HG03558 (cell line): ENCODE data around the gene HYDIN.
"Not testable (repeated sequence)": the region's sequence is repeated elsewhere in the genome, so short reads cannot be mapped to it uniquely, and the experiment has no call there.

ENCODE experiments used
- ATAC-seq: cut with Tn5 transposase; IDR thresholded peaks from one replicate; pipeline ENCODE4 v1.9.1; 2021; ENCODE audit warnings: moderate number of reproducible peaks; ENCODE audit not compliant: unreplicated experiment; ENCODE audit errors: extremely low read depth

Gene HYDIN

GRCh38 chr16:71226229-71227141 is 4.0 kb downstream of the HYDIN start:
- ATAC-seq: no peak

DNA sequence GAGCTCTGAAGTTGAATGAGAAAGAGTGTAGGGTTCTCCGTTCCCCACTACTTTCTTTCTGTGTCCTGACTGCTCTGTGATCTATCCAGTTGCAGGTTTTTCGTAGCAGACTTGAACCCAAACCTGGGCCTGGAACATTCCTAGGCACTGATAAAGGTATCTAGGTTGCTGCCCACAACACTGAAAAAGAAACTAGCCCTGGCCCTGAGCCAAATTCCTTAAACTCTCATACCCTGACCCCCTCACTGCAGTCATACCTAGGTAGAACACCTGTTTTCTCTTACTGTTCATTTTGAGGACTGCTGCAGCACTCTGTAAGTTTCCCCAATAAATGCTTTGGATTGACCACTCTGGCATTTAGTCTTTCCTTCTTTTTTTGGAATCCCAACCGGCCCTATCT is 5.4 kb downstream of the HYDIN start:
- no peak for ATAC-seq

- no peak for ATAC-seq
These were observed 12.1 kb downstream of the HYDIN start for GRCh38 chr16:71218306-71218963.

- no peak for ATAC-seq
These were observed 13.0 kb downstream of the HYDIN start for GRCh38 chr16:71217506-71217905.

DNA sequence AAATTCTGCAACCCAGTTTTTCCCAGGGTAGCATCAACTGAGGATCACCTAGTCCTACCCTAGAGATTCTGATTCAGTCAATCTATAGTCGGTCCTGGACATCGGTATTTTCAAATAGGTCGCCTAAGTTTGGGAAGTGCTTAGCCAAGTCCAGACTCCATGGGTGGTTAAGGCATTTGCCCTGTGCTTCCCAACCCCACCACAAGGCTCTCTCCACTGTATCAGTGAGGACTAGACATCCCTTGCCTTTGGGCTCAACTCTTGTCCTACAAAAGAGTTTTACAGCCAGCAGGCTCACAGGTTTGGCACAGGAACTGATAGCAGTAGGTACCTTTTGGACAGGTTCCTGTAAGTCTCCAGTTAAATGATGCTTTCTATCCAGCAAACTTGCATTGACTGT is 13.8 kb downstream of the HYDIN start:
- ATAC-seq: no peak

DNA sequence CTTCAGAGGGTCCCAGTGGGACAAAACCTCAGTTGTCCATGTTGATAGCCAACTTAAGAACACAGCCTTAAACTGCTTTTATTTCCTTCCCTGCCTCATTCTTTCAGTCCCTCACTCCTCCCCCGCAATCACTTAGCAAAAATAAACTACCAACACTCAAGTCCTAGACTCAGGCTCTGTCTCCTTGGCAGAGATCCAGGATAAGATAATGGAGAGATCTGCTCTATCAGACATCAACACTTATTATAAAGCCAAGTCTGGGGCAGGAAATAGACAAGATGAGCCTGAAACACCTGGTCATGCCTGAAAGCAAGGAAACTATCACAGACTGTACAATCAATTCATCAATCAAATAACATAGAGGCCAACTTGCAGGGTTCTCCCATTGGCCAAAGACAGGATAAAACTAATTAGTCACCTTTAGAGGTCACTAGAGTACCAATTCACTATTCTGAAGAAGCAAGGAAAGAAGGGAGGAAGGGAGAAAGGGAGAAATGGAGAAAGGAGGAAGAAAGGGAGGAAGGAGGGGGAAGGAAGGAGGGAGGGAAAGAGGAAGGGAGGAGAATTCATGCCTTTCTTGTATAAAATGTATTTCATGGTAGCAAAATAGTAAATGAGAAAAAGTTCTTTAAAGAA is 15.7 kb downstream of the HYDIN start:
- ATAC-seq: no peak

DNA sequence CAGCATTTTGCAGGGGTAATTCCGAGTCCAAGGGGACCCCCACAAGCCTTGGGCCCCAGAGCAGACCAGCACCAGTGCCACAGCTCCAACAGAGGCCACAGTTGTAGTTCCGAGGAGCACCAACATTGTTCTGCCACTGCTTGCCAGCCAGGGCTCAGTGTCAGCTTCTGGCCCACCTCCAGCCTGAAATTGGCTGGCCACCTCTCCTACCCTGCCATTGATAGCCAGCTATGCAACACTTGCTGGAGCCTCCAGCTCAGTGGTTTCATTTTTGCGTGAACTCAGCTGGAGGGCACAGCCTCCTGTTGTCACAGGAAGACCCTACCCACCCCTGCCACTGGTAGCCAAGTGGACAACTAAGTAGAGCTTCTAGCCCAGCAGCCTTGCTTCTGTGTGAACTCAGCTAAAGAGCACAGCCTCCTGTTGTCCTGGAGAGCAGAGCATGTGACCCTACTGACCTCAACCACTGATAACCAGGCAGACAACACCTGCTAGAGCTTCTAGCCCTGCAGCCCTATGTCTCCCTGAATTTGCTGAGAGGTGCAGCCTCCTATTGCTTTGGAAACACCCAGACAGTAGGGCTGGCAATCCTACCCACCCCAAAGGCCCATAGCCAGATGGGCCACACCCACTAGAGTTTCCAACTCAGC is 24.9 kb downstream of the HYDIN start:
- no peak for ATAC-seq

DNA sequence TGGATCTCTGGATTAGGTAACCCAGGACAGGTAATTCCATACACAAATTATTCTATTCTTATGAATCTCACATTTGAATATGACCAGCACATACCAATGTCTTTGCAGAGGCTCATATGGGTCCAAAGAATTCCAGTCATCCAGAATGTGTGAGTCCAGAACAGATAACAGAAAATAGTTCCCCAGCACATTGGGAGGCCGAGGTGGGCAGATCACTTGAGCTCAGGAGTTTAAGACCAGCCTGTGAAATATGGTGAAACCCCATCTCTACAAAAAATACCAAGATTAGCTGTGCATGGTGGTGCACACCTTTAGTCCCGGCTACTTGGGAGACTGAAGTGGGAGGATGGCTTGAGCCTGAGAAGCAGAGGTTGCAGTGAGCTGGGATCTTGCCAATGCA is 26.9 kb downstream of the HYDIN start:
- no peak for ATAC-seq

GRCh38 chr16:71201556-71201955 is 29.0 kb downstream of the HYDIN start:
- ATAC-seq: no peak

DNA sequence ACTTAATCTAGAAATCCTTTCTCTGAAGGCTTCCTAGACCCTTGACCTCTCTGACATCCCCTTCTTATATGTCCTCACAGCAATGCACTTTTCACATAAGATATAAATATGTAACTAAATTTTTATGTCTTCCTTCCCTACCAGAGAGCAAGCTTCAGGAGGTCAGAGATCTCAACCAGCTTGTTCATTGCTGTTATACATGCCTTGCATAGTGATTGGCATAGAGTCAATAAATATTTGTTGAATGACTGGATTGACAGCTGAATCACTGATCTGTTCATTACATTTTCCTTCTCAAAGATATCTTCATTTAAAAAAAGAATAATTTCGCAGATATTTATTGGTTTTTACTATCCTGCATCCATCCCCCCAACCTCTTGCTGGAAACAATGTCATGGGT is 29.5 kb downstream of the HYDIN start:
- ATAC-seq: no peak

- ATAC-seq: no peak
These were observed 32.1 kb downstream of the HYDIN start for GRCh38 chr16:71198408-71198807.

DNA sequence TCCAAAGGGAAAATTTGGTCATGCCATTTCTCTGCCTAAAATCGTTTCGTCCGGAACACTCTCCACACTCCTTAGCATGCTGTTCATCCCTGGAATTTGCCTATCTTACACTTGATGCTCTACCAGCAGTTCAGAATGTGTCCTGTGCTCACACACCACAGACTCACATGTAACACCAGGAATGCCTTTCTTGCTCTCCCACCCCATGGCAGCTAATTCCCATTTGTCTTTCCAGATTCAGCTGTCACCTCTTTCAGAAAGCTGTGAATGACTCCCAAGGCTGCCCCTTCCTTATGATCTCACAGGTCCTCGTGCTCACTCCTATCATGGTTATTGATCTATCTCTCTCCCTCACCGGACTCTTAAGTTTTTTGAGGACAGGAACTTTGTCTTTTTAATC is 38.1 kb downstream of the HYDIN start:
- no peak for ATAC-seq

DNA sequence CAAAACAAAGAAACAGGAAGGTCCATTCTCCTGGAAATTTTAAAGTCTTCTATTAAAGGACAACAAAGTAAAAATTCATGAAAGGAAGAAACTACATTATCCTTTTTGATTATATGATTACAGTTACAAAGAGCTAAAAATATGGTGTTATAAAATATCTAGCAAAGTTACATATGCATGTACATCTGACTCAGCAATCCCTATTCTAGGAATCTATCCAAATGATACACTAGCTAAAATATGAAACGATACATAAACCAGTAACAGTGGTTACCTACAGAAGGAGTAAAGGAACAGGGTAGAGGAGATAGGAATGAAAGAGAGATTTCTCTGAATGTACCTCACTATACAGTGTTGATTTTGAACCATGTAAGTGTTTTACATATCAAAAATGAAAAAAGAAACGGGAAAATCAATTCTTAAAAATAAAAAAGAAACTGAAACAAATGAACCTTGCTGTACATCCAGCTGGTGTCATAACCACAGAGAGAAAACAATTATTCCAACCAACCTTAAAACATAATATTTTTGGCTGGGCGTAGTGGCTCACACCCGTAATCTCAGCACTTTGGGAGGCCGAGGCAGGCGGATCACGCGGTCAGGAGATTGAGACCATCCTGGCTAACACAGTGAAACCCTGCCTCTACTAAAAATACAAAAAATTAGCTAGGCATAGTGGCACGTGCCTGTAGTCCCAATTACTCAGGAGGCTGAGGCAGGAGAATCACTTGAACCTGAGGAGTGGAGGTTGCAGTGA is 41.4 kb downstream of the HYDIN start:
- ATAC-seq: no peak

- ATAC-seq: no peak
These were observed 45.2 kb downstream of the HYDIN start for GRCh38 chr16:71185347-71185746.

DNA sequence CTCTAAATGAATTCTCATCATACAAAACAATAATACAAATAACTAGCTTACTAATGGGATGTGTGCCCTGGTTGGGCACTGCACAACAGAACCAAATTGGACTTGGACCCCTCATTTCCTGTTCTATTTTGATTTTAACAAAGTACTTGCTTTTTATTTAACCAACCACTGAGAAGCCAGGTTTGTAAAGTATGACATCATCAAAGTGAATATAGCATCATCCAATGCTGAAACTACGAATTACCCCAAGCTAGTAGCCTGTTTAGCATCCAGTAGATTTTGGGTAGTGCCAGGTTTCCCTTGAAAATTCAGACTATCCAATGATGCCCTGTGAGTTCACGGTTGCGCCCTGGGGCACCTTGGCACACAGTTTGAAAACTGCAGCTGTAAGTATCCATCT is 51.0 kb downstream of the HYDIN start:
- no peak for ATAC-seq

DNA sequence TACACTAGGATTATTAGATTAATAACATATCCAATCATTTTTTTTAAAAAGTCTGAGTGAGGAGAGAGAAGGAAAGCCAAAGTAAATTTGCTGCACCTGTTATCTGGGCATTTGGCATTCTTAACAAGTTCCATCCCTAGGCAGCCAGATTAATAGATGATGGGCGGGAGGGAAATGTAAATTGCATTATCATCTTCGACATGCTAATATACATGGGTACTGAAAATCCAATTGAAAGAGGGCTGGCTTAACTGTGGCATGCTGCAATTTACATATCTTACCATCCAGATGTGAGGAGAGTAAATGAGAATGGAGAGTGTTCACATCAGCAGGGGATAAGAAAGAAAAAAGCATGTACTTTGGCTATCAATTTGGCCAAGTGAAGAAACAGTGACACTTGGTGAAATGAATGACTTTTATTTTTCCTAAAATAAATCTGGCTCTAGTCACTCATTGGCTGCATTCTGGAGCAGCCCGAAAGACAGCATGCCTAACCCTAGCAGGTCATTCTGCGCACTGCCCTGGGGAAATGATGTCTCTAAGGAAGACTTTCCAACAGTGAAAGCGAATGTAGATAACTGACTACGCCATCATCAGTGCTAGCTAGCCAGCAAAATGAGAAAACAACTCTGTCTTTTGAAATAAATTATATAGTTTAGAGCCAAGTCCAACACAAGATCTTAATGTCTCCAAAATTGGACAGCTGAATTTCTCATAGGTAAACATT is 57.9 kb downstream of the HYDIN start:
- no peak for ATAC-seq

GRCh38 chr16:71161007-71161406 is 69.5 kb downstream of the HYDIN start:
- ATAC-seq: not testable (repeated sequence)

GRCh38 chr16:71157278-71157677 is 73.2 kb downstream of the HYDIN start:
- ATAC-seq: not testable (repeated sequence)

- ATAC-seq: not testable (repeated sequence)
These were observed 77.2 kb downstream of the HYDIN start for GRCh38 chr16:71153329-71153728.
